Measurements from ENCODE around the gene CST3. TPM values are rescaled to one million over a fixed set of nuclear protein-coding genes. Genes with fewer than 3 reads are reported as not detected.

CST3 gene
- total RNA-seq, 2 experiments from 2014 or later = 1.0 to 1.4 TPM

DNA sequence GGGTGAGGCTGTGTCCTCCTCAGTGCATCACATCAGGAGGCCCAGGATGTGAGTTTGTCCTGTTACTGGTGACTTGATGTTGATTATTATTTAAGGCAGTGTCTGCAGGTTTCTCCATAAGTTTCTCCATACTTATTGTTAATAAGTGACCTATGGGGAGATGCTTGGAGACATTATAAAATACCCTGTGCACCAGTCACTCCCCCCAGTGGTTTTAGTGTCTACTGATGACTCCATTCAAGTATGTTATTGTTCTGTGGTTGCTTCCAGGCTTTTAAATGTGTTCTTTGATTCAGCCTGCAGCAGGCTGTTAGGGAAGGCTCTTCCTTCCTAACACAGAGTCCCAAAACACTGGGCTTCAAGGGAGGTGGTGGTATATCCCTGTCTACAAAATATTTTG is 14.6 kb upstream of the CST3 start:
- Mint-ChIP-seq H3K27me3 (peaks cover 11% of the 10 kb centered on the region), H3K4me1 (no peaks in the 10 kb centered on the region), H3K9me3 (ENCODE audit: low read depth) (no peaks in the 10 kb centered on the region), H3K36me3 (ENCODE audit: low read depth) (no peaks in the 10 kb centered on the region), H3K4me3 (no peak overlapping the region), H3K27ac (no peak overlapping the region)
- no peak for ATAC-seq
- intact Hi-C loops (cut with DNase I, micrococcal nuclease) = no loop called here
- ChIA-PET POLR2A (no interaction called here), CTCF (no interaction called here)
- DNase-seq = no peak

DNA sequence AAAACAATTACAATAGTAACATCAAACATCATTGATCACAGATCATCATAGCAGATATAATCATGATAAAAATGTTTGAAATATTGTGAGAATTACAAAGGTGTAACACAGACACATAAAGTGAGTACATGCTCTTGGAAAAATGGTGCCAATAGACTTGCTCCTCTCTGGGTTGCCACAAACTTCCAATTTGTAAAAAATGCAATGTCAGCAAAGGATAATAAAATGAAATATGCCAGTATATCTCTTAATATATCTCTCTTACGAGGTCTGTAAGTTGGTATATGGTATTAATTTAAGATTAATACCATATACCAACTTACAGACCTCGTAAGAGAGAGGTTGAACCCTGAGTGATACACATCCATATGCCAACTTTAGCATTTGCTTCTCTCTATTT is 13.4 kb upstream of the CST3 start:
- ATAC-seq (no peak), DNase-seq (no peak)
- ChIA-PET POLR2A (no interaction called here), CTCF (no interaction called here)
- H3K4me3 Mint-ChIP-seq = no peak overlapping the region
- no peaks in the 10 kb centered on the region for H3K9me3 Mint-ChIP-seq (ENCODE audit: low read depth)
- peaks cover 9% of the 10 kb centered on the region for H3K27me3 Mint-ChIP-seq
- no peaks in the 10 kb centered on the region for H3K36me3 Mint-ChIP-seq (ENCODE audit: low read depth)
- intact Hi-C loops (cut with DNase I, micrococcal nuclease) = no loop called here
- H3K27ac Mint-ChIP-seq = no peak overlapping the region
- H3K4me1 Mint-ChIP-seq = no peaks in the 10 kb centered on the region

DNA sequence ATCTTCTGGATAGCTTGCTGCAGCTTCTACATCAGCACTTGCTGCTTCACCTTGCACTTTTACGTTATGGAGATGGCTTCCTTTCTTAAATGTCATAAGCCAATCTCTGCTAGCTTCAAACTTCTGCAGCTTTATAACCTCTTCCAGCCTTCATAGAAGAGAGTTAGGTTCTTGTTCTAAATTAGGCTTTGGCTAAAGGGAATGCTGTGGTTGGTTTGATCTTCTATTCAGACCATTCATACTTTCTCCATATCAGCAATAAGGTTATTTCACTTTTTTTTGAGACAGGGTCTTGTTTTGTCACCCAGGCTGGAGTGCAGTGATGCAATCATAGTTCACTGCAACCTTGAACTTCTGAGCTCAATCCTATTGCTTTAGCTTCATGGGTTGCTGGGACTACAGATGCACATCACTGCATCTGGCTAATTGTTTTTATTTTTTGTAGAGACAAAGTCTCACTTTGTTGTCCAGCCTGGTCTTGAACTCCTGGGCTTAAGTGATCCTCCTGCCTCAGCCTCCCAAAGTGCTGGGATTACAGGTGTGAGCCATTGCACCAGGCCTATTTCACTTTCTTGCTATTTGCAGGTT is 12.2 kb upstream of the CST3 start:
- Mint-ChIP-seq H3K27ac (no peak overlapping the region), H3K4me3 (no peak overlapping the region), H3K4me1 (no peaks in the 10 kb centered on the region), H3K36me3 (ENCODE audit: low read depth) (no peaks in the 10 kb centered on the region), H3K27me3 (peaks cover 3% of the 10 kb centered on the region), H3K9me3 (ENCODE audit: low read depth) (no peaks in the 10 kb centered on the region)
- ChIA-PET CTCF (no interaction called here), POLR2A (no interaction called here)
- intact Hi-C loops (cut with DNase I, micrococcal nuclease) = no loop called here
- ATAC-seq = no peak
- DNase-seq = no peak

DNA sequence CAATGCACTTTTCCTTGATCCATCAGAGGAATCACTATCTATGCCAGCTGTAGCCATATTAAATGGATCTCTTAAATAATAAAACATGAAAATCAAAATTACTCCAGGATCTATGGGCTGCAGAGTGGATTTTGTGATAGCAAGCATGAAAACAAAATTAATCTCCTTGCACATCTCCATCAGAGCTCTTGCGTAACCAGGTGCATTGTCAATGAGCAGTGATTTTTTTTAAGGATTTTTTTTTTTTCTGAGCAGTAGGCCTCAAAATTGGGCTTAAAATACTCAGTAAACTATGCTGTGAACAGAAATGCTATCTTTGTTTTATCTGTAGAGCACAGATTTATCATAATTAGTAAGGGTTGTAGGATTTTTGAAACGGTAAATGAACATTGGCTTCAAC is 11.5 kb upstream of the CST3 start:
- ChIA-PET CTCF (no interaction called here), POLR2A (no interaction called here)
- H3K4me1 Mint-ChIP-seq = no peaks in the 10 kb centered on the region
- H3K36me3 Mint-ChIP-seq (ENCODE audit: low read depth) = no peaks in the 10 kb centered on the region
- no peak overlapping the region for H3K27ac Mint-ChIP-seq
- H3K4me3 Mint-ChIP-seq = no peak overlapping the region
- no peak for ATAC-seq
- H3K27me3 Mint-ChIP-seq = peaks cover 2% of the 10 kb centered on the region
- intact Hi-C loops (cut with DNase I, micrococcal nuclease) = no loop called here
- H3K9me3 Mint-ChIP-seq (ENCODE audit: low read depth) = no peaks in the 10 kb centered on the region
- DNase-seq = no peak

DNA sequence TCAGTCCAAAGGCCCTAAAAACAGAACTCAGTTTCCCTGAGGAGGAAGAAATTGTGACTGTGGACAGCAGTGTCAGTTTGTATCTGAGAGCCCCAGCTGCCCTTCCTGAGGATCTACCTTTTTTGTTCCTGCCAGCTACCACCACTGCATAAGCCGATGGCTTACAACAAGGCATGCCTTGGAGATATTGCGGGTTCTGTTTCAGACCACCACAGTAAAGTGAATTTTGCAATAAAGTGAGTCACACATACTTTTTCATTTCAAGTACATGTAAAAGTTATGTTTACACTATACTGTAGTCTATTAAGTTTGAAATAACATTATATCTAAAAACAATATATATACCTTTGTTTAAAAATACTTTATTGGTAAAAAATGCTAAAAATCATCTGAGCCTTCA is 9.6 kb upstream of the CST3 start:
- H3K36me3 Mint-ChIP-seq (ENCODE audit: low read depth) = no peaks in the 10 kb centered on the region
- DNase-seq (no peak), ATAC-seq (no peak)
- no peaks in the 10 kb centered on the region for H3K9me3 Mint-ChIP-seq (ENCODE audit: low read depth)
- H3K27ac Mint-ChIP-seq = no peak overlapping the region
- CTCF ChIA-PET = no interaction called here
- no peaks in the 10 kb centered on the region for H3K4me1 Mint-ChIP-seq
- POLR2A ChIA-PET = no interaction called here
- H3K27me3 Mint-ChIP-seq = no peaks in the 10 kb centered on the region
- intact Hi-C loops (cut with DNase I, micrococcal nuclease) = no loop called here
- H3K4me3 Mint-ChIP-seq = no peak overlapping the region

DNA sequence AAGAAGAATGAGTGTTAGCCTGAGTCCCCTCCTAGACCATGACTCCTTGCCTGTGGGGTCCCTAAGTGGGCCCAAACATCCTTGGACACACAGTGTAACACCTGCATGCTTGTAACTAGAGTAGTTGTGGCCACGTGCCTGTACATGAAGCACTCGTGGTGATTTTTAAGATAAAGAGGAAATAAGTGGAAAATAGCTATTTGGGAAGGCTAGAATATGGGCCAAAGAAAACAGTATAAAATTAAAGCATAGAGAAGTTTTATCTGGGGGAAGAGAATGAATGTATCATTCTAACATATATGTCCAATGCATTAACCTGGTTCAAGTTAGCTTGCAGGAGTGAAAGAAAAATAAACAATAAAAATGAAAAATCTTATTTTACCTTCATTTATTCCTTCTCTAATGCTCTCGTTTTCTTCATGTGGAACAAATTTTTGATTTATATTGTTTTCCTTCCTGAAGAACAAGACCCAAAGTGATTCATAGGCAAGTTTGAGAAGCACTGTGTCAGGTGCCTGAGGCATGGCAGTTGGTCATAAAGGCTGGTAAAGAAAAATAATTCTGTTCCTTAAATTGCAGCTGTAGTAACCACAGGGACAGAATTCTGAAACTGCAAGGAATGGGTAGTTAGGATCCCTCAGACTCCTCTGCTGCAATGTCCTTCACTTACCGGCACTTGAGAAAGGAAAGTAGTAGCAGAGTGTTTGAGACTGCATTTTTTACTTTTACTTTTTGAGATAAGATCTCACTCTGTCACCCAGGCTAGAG is 8.5 kb upstream of the CST3 start:
- H3K9me3 Mint-ChIP-seq (ENCODE audit: low read depth) = no peaks in the 10 kb centered on the region
- H3K4me3 Mint-ChIP-seq = no peak overlapping the region
- ATAC-seq (no peak), DNase-seq (no peak)
- no peaks in the 10 kb centered on the region for H3K4me1 Mint-ChIP-seq
- intact Hi-C loops (cut with DNase I, micrococcal nuclease) = no loop called here
- H3K36me3 Mint-ChIP-seq (ENCODE audit: low read depth) = no peaks in the 10 kb centered on the region
- no peak overlapping the region for H3K27ac Mint-ChIP-seq
- no peaks in the 10 kb centered on the region for H3K27me3 Mint-ChIP-seq
- ChIA-PET CTCF (no interaction called here), POLR2A (no interaction called here)

DNA sequence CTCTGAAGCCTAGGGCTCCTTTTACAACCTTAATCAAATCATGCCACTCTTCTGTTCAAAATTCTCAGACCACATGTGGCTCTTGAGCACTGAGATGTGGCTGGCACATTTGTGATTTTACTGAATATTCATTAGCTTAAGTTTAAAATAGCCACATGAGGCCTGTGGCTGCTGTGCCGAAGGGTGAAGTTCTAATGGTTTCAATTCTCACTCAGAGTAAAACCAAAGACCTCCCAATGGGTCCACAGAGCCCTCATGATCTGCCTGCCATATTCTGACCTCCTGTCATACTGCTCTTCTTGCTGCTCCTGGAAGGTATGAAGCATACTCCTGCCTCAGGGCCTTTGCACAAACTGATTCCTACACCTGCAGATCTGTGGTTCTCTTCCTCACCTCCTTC is 7.8 kb upstream of the CST3 start:
- H3K27me3 Mint-ChIP-seq = no peaks in the 10 kb centered on the region
- intact Hi-C loops (cut with DNase I, micrococcal nuclease) = no loop called here
- no peaks in the 10 kb centered on the region for H3K9me3 Mint-ChIP-seq (ENCODE audit: low read depth)
- ATAC-seq = no peak
- H3K4me1 Mint-ChIP-seq = no peaks in the 10 kb centered on the region
- ChIA-PET POLR2A (no interaction called here), CTCF (no interaction called here)
- H3K27ac Mint-ChIP-seq = no peak overlapping the region
- no peaks in the 10 kb centered on the region for H3K36me3 Mint-ChIP-seq (ENCODE audit: low read depth)
- DNase-seq = no peak
- H3K4me3 Mint-ChIP-seq = no peak overlapping the region

DNA sequence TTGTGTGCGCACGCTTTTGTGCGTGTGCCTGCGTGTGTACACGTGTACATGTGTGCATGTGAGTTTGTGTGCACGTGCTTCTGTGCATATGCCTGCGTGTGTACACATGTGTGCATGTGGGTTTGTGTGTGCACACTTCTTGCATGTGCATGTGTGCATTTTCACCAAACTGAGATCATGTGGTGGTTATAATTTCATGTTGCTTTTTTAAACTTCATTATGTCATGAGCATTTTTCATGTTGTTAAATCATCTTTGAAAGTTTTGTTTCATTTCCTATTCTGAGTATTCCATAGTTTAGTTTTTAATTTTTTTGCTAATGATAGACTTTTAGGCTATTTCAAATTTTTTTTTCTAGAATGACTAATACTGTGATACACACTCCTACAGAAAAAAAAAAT is 6.4 kb upstream of the CST3 start:
- intact Hi-C loops (cut with DNase I, micrococcal nuclease) = no loop called here
- POLR2A ChIA-PET = no interaction called here
- no peak for ATAC-seq

DNA sequence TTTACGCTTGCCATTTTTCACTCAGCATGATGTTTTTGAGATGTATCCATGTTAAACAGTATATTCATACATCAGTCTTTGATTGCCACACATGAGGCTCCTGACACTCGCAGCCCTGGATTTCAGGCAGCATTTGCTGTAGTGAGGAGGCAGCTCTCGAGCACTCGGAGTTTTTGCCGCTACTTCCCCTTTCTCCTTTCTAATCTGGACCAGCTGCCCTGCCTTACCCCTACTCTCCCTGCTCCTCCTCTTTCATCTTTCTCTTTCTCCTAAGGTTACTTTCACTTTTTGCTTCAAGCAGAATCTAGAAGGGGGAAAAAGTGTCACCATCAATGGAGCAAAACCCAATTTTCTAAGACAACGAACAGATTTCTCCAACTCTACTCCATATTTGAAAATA is 5.9 kb upstream of the CST3 start:
- no peak for ATAC-seq
- no peak for DNase-seq
- peaks cover 3% of the 10 kb centered on the region for H3K27me3 Mint-ChIP-seq
- no peak overlapping the region for H3K4me3 Mint-ChIP-seq
- no peaks in the 10 kb centered on the region for H3K4me1 Mint-ChIP-seq
- no peaks in the 10 kb centered on the region for H3K36me3 Mint-ChIP-seq (ENCODE audit: low read depth)
- CTCF ChIA-PET = no interaction called here
- no peak overlapping the region for H3K27ac Mint-ChIP-seq
- intact Hi-C loops (cut with DNase I, micrococcal nuclease) = no loop called here
- H3K9me3 Mint-ChIP-seq (ENCODE audit: low read depth) = no peaks in the 10 kb centered on the region
- POLR2A ChIA-PET = no interaction called here

More for the DNA sequence above, 6.4 kb upstream of the CST3 start:
- no peak for DNase-seq
- Mint-ChIP-seq H3K27me3 (peaks cover 2% of the 10 kb centered on the region), H3K9me3 (ENCODE audit: low read depth) (no peaks in the 10 kb centered on the region), H3K27ac (no peak overlapping the region), H3K36me3 (ENCODE audit: low read depth) (no peaks in the 10 kb centered on the region), H3K4me1 (no peaks in the 10 kb centered on the region), H3K4me3 (no peak overlapping the region)
- CTCF ChIA-PET = no interaction called here

DNA sequence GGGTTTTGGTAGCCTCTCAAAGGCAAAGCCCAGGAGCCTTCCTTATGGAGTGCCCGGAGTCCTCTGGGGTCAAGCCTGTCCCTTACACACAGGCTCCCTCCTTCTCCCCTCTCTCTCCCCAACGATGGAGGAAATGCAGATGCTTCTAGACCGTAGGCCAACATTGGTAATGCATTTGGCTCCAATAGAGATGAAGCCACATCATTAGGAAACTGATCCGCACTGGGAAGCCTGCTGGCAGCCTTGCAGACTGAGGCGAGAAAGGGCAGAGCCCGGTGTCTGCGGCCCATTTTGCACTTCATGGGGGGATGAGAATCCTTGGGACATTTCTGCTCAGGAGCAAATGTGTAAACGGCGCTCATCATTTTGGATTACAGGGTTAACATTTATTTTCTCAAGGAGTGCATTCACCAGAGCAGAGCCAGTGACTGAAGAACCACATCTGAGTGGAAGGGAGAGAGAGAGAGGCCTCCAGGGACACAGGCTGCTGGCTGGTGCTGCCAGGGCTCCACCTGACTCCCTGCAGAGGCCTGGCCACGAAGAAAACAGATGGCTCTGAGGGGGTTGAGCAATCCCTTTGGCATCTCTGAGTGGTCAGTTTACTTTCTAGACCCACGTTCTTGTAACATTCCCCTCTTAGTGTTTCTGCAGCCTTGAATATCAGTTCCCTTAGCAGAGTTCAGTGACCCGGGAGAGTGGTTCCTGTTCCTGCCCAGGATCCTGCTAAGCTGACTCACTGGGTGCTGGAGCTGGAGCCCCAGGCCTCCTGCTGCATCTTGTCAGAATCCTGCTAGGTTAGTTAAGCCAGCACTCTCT is 4.4 kb upstream of the CST3 start:
- no peaks in the 10 kb centered on the region for H3K9me3 Mint-ChIP-seq (ENCODE audit: low read depth)

DNA sequence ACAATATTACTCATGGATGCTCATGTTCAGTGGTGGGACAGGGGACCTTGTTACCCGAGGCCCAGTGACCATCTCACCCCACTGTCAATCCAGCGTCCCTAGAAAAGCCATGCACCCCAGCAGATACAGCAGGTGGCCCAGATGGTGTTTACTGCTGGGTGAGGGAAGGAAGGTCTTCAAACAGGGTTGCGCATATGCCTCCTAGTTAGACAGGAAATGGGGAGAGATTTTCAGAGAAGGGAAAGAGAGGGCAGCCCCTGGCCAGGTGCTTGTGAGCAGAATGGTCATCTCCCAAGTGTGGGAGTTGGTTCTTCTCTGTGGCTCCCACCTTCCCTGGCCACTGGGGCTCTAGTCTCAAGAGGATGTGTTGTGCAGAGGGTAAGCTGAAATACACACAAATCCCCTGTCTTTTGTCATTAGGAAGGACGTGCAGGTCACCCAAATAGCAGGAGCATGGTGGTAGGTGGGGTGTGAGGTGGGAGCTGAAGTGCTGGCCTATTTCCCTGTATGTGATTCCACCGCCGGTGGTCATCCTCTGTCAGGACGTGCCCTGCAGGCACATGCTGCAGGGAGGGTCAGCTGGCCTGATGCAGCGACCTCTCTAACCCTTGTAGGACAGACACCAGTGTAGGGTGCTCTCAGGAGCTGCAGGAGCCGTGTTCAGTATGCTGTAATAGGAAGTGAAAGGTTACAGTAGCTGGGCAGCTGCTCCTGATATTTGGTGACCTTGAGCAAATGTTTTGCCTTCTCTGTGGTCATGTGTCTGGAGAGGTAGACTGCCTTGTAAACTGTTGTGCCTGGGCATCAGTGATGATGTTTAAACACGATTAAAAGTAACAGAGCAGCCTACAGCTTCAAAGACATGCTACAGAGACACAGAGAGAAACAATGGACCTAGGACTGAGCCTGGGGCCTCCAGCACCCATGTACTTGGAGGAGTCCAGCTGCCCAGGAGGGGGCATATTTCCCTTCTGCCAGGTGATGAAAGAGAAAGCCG is 3.2 kb upstream of the CST3 start:
- intact Hi-C loops (cut with DNase I, micrococcal nuclease) = no loop called here
- H3K4me3 Mint-ChIP-seq = no peak overlapping the region
- no peaks in the 10 kb centered on the region for H3K9me3 Mint-ChIP-seq (ENCODE audit: low read depth)
- CTCF ChIA-PET = no interaction called here
- ATAC-seq = no peak
- POLR2A ChIA-PET = no interaction called here
- no peaks in the 10 kb centered on the region for H3K4me1 Mint-ChIP-seq
- H3K27ac Mint-ChIP-seq = no peak overlapping the region
- no peak for DNase-seq
- peaks cover 11% of the 10 kb centered on the region for H3K27me3 Mint-ChIP-seq
- H3K36me3 Mint-ChIP-seq (ENCODE audit: low read depth) = no peaks in the 10 kb centered on the region

More for the DNA sequence above, 4.4 kb upstream of the CST3 start:
- Mint-ChIP-seq H3K27ac (no peak overlapping the region), H3K36me3 (ENCODE audit: low read depth) (no peaks in the 10 kb centered on the region), H3K4me3 (no peak overlapping the region), H3K4me1 (no peaks in the 10 kb centered on the region), H3K27me3 (peaks cover 4% of the 10 kb centered on the region)
- DNase-seq (no peak), ATAC-seq (no peak)
- CTCF ChIA-PET = no interaction called here
- POLR2A ChIA-PET = no interaction called here
- intact Hi-C loops (cut with DNase I, micrococcal nuclease) = no loop called here

All from activated CD4-positive, alpha-beta T cell treated with anti-CD3 and anti-CD28 coated beads for 36 hours (primary cell).